ENCODE results near the gene SUCLG2.

The SUCLG2 gene

GRCh38 chr3:67472674-67473201 is 181.7 kb downstream of the SUCLG2 start:
- no peak for DNase-seq
- TF ChIP-seq GATA1 (IDR thresholded peaks at IDR 0.05; ENCODE audit: low read depth, low read length) (no peak), POLR2A (IDR thresholded peaks at IDR 0.05; ENCODE audit: low read length) (no peak)

DNA sequence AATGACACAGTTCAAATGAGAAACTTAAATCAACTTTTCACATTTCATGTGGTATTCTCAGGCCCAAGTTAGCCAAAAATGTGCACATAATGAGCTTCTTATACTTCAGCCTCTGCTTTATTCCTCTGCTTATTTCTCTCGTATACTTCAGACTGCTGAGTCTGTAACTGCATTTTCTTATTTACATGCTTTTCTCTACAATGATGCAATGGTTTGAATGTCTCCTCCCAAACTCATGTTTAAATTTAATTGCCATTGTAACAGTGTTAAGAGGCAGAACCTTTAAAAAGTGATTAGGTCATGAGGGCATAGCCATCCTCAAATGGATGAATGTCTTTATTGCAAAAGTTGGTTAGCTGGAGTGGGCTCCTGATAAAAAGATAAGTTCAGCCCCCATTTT is 184.2 kb downstream of the SUCLG2 start:
- TF ChIP-seq POLR2A (IDR thresholded peaks at IDR 0.05; ENCODE audit: low read length) (no peak), GATA1 (IDR thresholded peaks at IDR 0.05; ENCODE audit: low read depth, low read length) (no peak)
- DNase-seq: no peak

GRCh38 chr3:67468511-67468910 is 185.9 kb downstream of the SUCLG2 start:
- TF ChIP-seq POLR2A (IDR thresholded peaks at IDR 0.05; ENCODE audit: low read length) (no peak), GATA1 (IDR thresholded peaks at IDR 0.05; ENCODE audit: low read depth, low read length) (no peak)

GRCh38 chr3:67463656-67464055 is 190.8 kb downstream of the SUCLG2 start:
- TF ChIP-seq POLR2A (IDR thresholded peaks at IDR 0.05; ENCODE audit: low read length) (no peak), GATA1 (IDR thresholded peaks at IDR 0.05; ENCODE audit: low read depth, low read length) (no peak)

More at GRCh38 chr3:67468511-67468910, 185.9 kb downstream of the SUCLG2 start:
- DNase-seq: no peak

DNA sequence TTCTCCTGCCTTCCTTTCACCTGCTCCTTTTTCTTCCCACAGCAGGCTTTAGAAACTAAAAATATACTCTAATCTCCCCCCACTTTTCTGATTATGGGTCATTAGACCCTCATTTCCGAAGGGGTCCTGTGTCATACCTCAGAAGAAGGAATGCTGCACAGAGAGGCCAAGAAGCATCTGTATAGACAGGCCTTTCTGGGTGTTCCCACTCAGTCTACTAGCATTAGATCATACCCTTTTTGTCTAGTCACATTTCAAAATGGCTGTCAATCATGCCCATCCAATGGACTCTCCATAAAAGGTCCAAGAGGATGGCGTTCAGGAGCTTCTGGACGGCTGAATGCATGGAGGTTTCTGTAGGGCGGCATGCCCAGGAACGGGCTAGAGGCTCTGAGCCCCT is 192.2 kb downstream of the SUCLG2 start:
- no peak for DNase-seq
- TF ChIP-seq GATA1 (IDR thresholded peaks at IDR 0.05; ENCODE audit: low read depth, low read length) (no peak), POLR2A (IDR thresholded peaks at IDR 0.05; ENCODE audit: low read length) (no peak)

More at GRCh38 chr3:67463656-67464055, 190.8 kb downstream of the SUCLG2 start:
- DNase-seq: no peak

DNA sequence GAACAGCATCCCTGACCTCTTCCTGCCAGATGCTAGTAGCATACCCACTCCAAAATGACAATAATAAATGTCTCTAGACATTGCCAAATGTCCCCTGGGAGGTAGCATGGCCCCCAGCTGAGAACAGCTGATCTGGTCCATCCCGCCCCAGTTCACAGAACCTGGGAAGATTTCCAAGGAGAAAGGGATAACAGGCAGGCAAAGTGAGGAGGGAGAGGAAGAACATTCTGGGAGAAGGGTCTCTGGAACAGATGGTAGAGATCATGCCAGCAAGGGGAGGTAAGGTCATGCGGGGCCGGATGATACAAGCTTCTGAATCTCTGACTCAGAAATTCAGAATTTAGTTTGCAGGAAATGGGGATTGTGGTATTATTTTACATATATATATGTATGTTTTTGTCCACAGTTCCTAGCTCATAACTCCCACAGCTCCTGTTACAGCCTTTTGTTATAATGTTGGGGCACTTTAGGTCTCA is 192.7 kb downstream of the SUCLG2 start:
- TF ChIP-seq GATA1 (IDR thresholded peaks at IDR 0.05; ENCODE audit: low read depth, low read length) (no peak), POLR2A (IDR thresholded peaks at IDR 0.05; ENCODE audit: low read length) (no peak)
- DNase-seq: no peak

GRCh38 chr3:67460841-67461510 is 193.4 kb downstream of the SUCLG2 start:
- TF ChIP-seq GATA1 (IDR thresholded peaks at IDR 0.05; ENCODE audit: low read depth, low read length) (no peak), POLR2A (IDR thresholded peaks at IDR 0.05; ENCODE audit: low read length) (no peak)
- no peak for DNase-seq

DNA sequence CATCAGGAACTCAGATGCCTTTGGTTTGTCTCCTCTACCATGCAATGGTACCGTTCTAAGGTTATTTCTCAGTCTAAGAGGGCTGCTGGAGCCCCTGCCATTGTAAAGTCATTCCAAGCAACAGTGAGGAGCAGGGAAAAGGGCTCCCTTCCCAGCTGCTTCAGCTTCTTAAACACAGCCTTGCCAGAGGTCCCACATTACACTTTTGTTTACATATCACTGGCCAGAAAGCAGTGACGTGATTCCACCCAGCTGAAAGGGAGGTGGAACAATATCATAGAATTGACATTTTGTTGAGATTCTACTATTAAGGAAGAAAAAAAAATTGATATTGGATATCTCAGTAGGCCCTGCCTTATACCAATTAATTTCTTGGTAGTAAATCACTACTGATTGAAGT is 194.6 kb downstream of the SUCLG2 start:
- TF ChIP-seq POLR2A (IDR thresholded peaks at IDR 0.05; ENCODE audit: low read length): no peak
- no peak for TF ChIP-seq GATA1 (IDR thresholded peaks at IDR 0.05; ENCODE audit: low read depth, low read length)

GRCh38 chr3:67458896-67459530 is 195.4 kb downstream of the SUCLG2 start:
- TF ChIP-seq GATA1 (IDR thresholded peaks at IDR 0.05; ENCODE audit: low read depth, low read length) (no peak), POLR2A (IDR thresholded peaks at IDR 0.05; ENCODE audit: low read length) (no peak)
- no peak for DNase-seq

More for the DNA sequence above, 194.6 kb downstream of the SUCLG2 start:
- DNase-seq: no peak

DNA sequence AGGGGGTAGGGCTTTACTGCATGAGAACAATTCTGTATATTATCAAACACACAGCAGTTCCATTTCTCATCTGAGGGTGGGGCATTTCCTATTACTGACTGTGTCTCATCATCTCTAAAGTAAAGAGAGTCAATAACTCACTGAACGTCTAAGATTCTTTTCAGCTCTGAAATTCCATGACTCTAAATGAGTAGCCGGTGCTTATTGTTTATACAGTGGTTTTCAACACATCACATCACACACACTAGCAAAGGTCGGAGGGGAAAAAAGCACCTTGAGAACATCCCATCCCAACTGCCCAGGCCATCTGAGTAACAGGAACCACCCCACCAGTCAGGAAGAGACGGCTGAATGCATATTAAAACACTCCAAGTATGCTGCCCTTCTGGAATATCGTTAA is 196.0 kb downstream of the SUCLG2 start:
- no peak for TF ChIP-seq GATA1 (IDR thresholded peaks at IDR 0.05; ENCODE audit: low read depth, low read length)
- TF ChIP-seq POLR2A (IDR thresholded peaks at IDR 0.05; ENCODE audit: low read length): no peak
- no peak for DNase-seq

GRCh38 chr3:67453628-67454027 is 200.8 kb downstream of the SUCLG2 start:
- TF ChIP-seq GATA1 (IDR thresholded peaks at IDR 0.05; ENCODE audit: low read depth, low read length): no peak
- TF ChIP-seq POLR2A (IDR thresholded peaks at IDR 0.05; ENCODE audit: low read length): no peak
- DNase-seq: no peak

GRCh38 chr3:67450153-67450552 is 204.3 kb downstream of the SUCLG2 start:
- no peak for TF ChIP-seq GATA1 (IDR thresholded peaks at IDR 0.05; ENCODE audit: low read depth, low read length)
- TF ChIP-seq POLR2A (IDR thresholded peaks at IDR 0.05; ENCODE audit: low read length): no peak
- no peak for DNase-seq

- no peak for TF ChIP-seq POLR2A (IDR thresholded peaks at IDR 0.05; ENCODE audit: low read length)
- no peak for TF ChIP-seq GATA1 (IDR thresholded peaks at IDR 0.05; ENCODE audit: low read depth, low read length)
- DNase-seq: no peak
Measured at GRCh38 chr3:67447393-67447792, 207.0 kb downstream of the SUCLG2 start.

GRCh38 chr3:67437789-67438188 is 216.6 kb downstream of the SUCLG2 start:
- no peak for TF ChIP-seq POLR2A (IDR thresholded peaks at IDR 0.05; ENCODE audit: low read length)
- no peak for TF ChIP-seq GATA1 (IDR thresholded peaks at IDR 0.05; ENCODE audit: low read depth, low read length)
- DNase-seq: no peak

DNA sequence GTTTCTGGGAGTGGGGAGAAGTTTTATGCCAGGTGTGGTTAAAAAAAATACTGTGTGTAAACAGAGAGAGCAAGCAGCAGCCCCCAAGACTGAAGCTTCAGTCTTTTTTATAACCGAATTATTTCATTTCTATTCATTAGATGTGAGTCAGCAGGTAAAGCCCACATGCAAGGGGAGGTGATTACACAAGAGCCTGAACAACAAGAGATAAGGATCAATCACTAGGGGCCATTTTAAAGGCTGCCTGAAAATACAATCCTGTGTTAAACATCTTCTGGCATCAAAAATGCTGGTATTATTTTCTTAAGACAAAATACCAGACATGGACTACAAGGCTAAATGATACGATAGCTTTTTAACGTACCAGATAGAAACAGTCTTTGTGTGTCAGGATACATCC is 217.3 kb downstream of the SUCLG2 start:
- no peak for TF ChIP-seq GATA1 (IDR thresholded peaks at IDR 0.05; ENCODE audit: low read depth, low read length)
- no peak for TF ChIP-seq POLR2A (IDR thresholded peaks at IDR 0.05; ENCODE audit: low read length)
- peak; percentile 2 to 7 for DNase-seq

Measured in erythroblast (primary cell).